ENCODE results near the gene RHOB.

DNA sequence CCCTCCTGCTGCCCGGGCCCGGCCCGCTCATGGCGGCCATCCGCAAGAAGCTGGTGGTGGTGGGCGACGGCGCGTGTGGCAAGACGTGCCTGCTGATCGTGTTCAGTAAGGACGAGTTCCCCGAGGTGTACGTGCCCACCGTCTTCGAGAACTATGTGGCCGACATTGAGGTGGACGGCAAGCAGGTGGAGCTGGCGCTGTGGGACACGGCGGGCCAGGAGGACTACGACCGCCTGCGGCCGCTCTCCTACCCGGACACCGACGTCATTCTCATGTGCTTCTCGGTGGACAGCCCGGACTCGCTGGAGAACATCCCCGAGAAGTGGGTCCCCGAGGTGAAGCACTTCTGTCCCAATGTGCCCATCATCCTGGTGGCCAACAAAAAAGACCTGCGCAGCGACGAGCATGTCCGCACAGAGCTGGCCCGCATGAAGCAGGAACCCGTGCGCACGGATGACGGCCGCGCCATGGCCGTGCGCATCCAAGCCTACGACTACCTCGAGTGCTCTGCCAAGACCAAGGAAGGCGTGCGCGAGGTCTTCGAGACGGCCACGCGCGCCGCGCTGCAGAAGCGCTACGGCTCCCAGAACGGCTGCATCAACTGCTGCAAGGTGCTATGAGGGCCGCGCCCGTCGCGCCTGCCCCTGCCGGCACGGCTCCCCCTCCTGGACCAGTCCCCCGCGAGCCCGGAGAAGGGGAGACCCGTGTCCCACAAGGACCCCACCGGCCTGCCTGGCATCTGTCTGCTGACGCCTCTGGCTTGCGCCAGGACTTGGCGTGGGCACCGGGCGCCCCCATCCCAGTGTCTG, 767 bp downstream of the RHOB start:
- peak; percentile 27; the same call in 1 of the 2 replicates for TF ChIP-seq CTCF (IDR thresholded peaks at IDR 0.05)
- TF ChIP-seq, protein P1, sequence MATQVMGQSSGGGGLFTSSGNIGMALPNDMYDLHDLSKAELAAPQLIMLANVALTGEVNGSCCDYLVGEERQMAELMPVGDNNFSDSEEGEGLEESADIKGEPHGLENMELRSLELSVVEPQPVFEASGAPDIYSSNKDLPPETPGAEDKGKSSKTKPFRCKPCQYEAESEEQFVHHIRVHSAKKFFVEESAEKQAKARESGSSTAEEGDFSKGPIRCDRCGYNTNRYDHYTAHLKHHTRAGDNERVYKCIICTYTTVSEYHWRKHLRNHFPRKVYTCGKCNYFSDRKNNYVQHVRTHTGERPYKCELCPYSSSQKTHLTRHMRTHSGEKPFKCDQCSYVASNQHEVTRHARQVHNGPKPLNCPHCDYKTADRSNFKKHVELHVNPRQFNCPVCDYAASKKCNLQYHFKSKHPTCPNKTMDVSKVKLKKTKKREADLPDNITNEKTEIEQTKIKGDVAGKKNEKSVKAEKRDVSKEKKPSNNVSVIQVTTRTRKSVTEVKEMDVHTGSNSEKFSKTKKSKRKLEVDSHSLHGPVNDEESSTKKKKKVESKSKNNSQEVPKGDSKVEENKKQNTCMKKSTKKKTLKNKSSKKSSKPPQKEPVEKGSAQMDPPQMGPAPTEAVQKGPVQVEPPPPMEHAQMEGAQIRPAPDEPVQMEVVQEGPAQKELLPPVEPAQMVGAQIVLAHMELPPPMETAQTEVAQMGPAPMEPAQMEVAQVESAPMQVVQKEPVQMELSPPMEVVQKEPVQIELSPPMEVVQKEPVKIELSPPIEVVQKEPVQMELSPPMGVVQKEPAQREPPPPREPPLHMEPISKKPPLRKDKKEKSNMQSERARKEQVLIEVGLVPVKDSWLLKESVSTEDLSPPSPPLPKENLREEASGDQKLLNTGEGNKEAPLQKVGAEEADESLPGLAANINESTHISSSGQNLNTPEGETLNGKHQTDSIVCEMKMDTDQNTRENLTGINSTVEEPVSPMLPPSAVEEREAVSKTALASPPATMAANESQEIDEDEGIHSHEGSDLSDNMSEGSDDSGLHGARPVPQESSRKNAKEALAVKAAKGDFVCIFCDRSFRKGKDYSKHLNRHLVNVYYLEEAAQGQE (IDR thresholded peaks at IDR 0.05; ENCODE audit: insufficient read depth in 1 of 2, low read depth in 2 of 2, low read length in 1 of 2): no peak
- TF ChIP-seq SIN3A (IDR thresholded peaks at IDR 0.05; ENCODE audit: borderline replicate concordance, insufficient read depth, low read depth, low read length): peak; percentile 77; the same call in 1 of the 2 replicates

Measured in Panc1 (cell line).